Lower leg skin (tissue), 3 donors: Measurements from ENCODE around the gene UBXN6.

Source experiments
- CTCF ChIP-seq, 3 donors: fragments of 450-650 bp; IDR thresholded peaks; one replicate each; pipeline ENCODE4 v1.5.1; 2016; ENCODE audit warnings: antibody characterized with exemption in 3 of 3, mild to moderate bottlenecking in 3 of 3, moderate library complexity in 2 of 3
- POLR2A ChIP-seq, 2 donors: fragments of 450-650 bp; IDR thresholded peaks; one replicate each; pipeline ENCODE4 v1.6.1; 2016 to 2017; ENCODE audit warnings: antibody characterized with exemption in 2 of 2, mild to moderate bottlenecking in 1 of 2, moderate library complexity in 1 of 2

GRCh38 chr19:4499318-4499717 lies 41.7 kb upstream of the UBXN6 start:
- TF ChIP-seq CTCF (IDR thresholded peaks at IDR 0.05) (no peak), POLR2A (IDR thresholded peaks at IDR 0.05) (no peak)
